Measurements from ENCODE around the gene PLD1. TPM values are rescaled to one million over a fixed set of nuclear protein-coding genes. Genes with fewer than 3 reads are reported as not detected.

The PLD1 gene
- total RNA-seq, 6 donors from 2014 or later, result 11.2 to 47.1 (median 15.6) TPM

DNA sequence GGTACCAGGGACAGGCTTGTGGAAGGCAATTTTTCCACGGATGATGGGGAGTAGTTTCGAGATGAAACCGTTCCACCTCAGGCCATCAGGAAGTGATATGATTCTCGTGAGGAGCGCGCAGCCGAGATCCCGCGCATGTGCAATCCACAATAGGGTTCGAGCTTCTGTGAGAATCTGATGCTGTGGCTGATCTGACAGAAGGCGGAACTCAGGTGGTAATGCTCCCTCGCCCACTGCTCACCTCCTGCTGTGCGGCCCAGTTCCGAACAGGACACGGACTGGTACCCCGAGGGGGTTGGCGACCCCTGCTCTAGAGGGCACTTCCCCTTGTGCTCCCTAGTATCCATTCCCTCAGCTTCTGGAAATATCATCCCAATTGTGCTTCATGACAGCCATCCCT is 99.9 kb downstream of the PLD1 start:
- Histone ChIP-seq H3K36me3 (peaks cover 0 to 12% (median 0%) of the 10 kb centered on the region in 4 donors), H3K9me3 (peaks cover 0 to 3% (median 0%) of the 10 kb centered on the region in 4 donors), H3K27me3 (no peaks in the 10 kb centered on the region), H3K4me3 (no peak overlapping the region), H3K4me1 (no peaks in the 10 kb centered on the region), H3K27ac (no peak overlapping the region)
- WGBS, 2 donors, result 97 to 98% methylated on average over 17 of the region's 17 CpGs
- DNase-seq (peak in 1 of 2 donors; percentile 18), ATAC-seq (ENCODE audit: low FRiP score in 2 of 2) (no peak)
- TF ChIP-seq POLR2AphosphoS5 (IDR thresholded peaks at IDR 0.05) (no peak), EP300 (IDR thresholded peaks at IDR 0.05) (no peak), POLR2A (IDR thresholded peaks at IDR 0.05) (no peak)
- TF ChIP-seq, protein P1, sequence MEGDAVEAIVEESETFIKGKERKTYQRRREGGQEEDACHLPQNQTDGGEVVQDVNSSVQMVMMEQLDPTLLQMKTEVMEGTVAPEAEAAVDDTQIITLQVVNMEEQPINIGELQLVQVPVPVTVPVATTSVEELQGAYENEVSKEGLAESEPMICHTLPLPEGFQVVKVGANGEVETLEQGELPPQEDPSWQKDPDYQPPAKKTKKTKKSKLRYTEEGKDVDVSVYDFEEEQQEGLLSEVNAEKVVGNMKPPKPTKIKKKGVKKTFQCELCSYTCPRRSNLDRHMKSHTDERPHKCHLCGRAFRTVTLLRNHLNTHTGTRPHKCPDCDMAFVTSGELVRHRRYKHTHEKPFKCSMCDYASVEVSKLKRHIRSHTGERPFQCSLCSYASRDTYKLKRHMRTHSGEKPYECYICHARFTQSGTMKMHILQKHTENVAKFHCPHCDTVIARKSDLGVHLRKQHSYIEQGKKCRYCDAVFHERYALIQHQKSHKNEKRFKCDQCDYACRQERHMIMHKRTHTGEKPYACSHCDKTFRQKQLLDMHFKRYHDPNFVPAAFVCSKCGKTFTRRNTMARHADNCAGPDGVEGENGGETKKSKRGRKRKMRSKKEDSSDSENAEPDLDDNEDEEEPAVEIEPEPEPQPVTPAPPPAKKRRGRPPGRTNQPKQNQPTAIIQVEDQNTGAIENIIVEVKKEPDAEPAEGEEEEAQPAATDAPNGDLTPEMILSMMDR (IDR thresholded peaks at IDR 0.05), result no peak

DNA sequence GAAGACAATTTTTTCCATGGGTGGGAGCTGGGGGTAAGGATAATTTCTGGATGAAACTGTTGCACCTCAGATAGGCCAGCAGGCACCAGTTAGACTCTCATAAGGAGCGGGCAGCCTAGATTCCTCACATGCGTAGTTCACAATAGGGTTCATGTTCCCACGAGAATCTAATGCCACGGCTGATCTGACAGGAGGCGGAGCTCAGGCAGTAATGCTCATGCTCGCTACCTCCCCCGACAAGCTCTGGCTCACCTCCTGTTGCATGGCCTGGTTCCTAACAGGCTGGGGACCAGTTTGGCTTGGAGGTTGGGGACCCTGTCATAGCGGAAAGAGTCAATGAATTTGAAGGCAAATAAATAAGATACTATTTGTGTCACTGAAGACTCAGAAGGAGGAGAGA is 105.5 kb downstream of the PLD1 start:
- DNase-seq, result no peak
- WGBS, 2 donors, result 92 to 97% methylated on average over 8 of the region's 8 CpGs
- Histone ChIP-seq H3K36me3 (no peaks in the 10 kb centered on the region), H3K27ac (no peak overlapping the region), H3K4me1 (no peaks in the 10 kb centered on the region), H3K4me3 (no peak overlapping the region), H3K9me3 (peaks cover 0 to 3% (median 0%) of the 10 kb centered on the region in 4 donors), H3K27me3 (no peaks in the 10 kb centered on the region)
- TF ChIP-seq, protein P1 (IDR thresholded peaks at IDR 0.05), result no peak
- TF ChIP-seq POLR2AphosphoS5 (IDR thresholded peaks at IDR 0.05) (no peak), POLR2A (IDR thresholded peaks at IDR 0.05) (no peak), EP300 (IDR thresholded peaks at IDR 0.05) (no peak)
- ATAC-seq (ENCODE audit: low FRiP score in 2 of 2), result no peak

DNA sequence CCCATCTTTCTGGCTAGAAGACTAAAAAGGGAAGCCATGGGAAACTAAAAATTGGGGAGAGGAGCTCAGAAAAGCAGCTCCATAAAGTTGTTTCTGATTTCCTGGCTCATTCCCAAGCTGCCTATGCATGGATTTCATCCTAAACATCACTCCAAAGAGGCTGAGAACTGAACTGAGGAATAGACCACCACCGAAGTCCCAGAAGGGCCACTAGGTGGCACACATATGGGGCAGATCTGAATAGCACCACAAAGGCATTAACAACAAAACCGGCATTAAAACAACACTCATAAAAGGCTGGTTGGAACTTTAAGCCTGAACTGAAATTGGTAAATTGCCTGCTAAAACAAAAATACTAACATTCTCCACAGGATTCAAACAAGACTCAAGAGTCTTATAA is 106.3 kb downstream of the PLD1 start:
- Histone ChIP-seq H3K4me3 (no peak overlapping the region), H3K4me1 (no peaks in the 10 kb centered on the region), H3K36me3 (no peaks in the 10 kb centered on the region), H3K9me3 (peaks cover 0 to 3% (median 0%) of the 10 kb centered on the region in 4 donors), H3K27me3 (no peaks in the 10 kb centered on the region), H3K27ac (no peak overlapping the region)
- ATAC-seq (ENCODE audit: low FRiP score in 2 of 2), result no peak
- DNase-seq, result peak in 1 of 2 donors; percentile 38
- no peak for TF ChIP-seq EP300 (IDR thresholded peaks at IDR 0.05)
- TF ChIP-seq POLR2AphosphoS5 (IDR thresholded peaks at IDR 0.05), result no peak
- TF ChIP-seq POLR2A (IDR thresholded peaks at IDR 0.05), result no peak
- TF ChIP-seq, protein P1 (IDR thresholded peaks at IDR 0.05), result peak; percentile 26 to 50 (median 47)
- WGBS, 2 donors, result 22 to 33% methylated on average over 2 of the region's 2 CpGs

DNA sequence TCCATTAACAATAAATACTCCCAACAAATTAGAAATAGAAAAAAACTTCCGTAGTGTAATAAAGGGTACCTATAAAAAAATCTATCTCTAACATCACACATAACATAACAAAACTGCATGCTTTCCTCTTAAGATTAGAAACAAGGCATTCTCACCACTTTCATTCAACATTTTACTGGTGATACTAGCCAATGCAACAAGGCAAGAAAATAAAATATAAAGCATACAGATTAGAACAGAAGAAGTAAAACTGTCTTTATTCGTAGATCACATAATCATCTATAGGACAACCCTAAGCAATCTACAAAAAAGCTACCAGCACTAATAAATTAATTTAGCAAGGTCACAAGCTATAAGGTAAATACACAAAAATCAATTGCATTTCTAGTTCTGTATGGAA is 107.1 kb downstream of the PLD1 start:
- H3K27ac ChIP-seq, result no peak overlapping the region
- 96 to 99% methylated on average over 2 of the region's 2 CpGs for WGBS, 2 donors
- H3K36me3 ChIP-seq, result no peaks in the 10 kb centered on the region
- no peaks in the 10 kb centered on the region for H3K27me3 ChIP-seq
- peaks cover 0 to 3% (median 0%) of the 10 kb centered on the region in 4 donors for H3K9me3 ChIP-seq
- TF ChIP-seq POLR2A (IDR thresholded peaks at IDR 0.05) (no peak), POLR2AphosphoS5 (IDR thresholded peaks at IDR 0.05) (no peak), EP300 (IDR thresholded peaks at IDR 0.05) (no peak)
- TF ChIP-seq, protein P1 (IDR thresholded peaks at IDR 0.05), result no peak
- ATAC-seq (ENCODE audit: low FRiP score in 2 of 2) (no peak), DNase-seq (no peak)
- H3K4me1 ChIP-seq, result no peaks in the 10 kb centered on the region
- H3K4me3 ChIP-seq, result no peak overlapping the region

DNA sequence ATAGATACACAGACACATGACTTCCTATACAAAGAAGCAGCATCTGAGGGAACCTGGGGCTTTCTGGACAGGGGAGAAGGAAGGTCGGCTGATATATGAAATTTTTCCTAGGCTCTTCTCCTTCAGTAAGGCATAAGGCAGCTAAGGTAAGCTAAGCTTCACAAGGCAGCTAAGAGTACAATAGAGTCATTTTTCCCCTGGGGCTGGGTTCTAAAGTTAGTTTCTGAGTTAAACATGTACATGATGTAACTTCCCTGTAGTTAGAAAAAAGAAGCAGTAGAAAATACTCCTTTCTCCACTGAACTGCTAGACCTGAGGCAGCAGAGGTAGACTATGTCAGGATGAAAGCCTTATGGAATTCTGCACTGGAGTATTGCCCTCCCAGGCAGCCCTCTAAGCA is 109.6 kb downstream of the PLD1 start:
- ATAC-seq (ENCODE audit: low FRiP score in 2 of 2) (no peak), DNase-seq (no peak)
- no peak overlapping the region for H3K4me3 ChIP-seq
- TF ChIP-seq POLR2A (IDR thresholded peaks at IDR 0.05) (no peak), POLR2AphosphoS5 (IDR thresholded peaks at IDR 0.05) (no peak), EP300 (IDR thresholded peaks at IDR 0.05) (no peak)
- TF ChIP-seq, protein P1 (IDR thresholded peaks at IDR 0.05), result no peak
- peaks cover 0 to 5% (median 0%) of the 10 kb centered on the region in 4 donors for H3K36me3 ChIP-seq
- no peak overlapping the region for H3K27ac ChIP-seq
- no peaks in the 10 kb centered on the region for H3K4me1 ChIP-seq
- no peaks in the 10 kb centered on the region for H3K27me3 ChIP-seq
- WGBS, 2 donors, result 91 to 94% methylated on average over 1 of the region's 1 CpG
- peaks cover 0 to 3% (median 0%) of the 10 kb centered on the region in 4 donors for H3K9me3 ChIP-seq
